HCT116 (cell line): ENCODE measurements around the gene BZW2. TPM values are rescaled to one million over a fixed set of nuclear protein-coding genes. Genes with fewer than 3 reads are reported as not detected.

Experiments
- ATAC-seq: fragments of 200-7000 bp; cut with Tn5 transposase; 2 replicates; pipeline ENCODE4 v1.9.1; 2020; ENCODE audit warnings: mild to moderate bottlenecking, moderate library complexity
- BruUV-seq: library from RNA; stranded (reverse); fragments of 400-500 nt; replicated peaks from 2 replicates; lab custom pipeline; 2021; lab: Mats Ljungman, UMichigan
- CTCF ChIA-PET: fragments of 300-600 bp; sonication (Branson Sonifier 250); formaldehyde crosslinking; loops from one replicate; lab custom pipeline; 2021; ENCODE audit warnings: antibody characterized with exemption; lab: Charles Lee
- POLR2A ChIA-PET: fragments of 300-600, 350-600 bp; sonication (Branson Sonifier 250); formaldehyde crosslinking; loops from one replicate; lab custom pipeline; 2021; ENCODE audit warnings: antibody characterized with exemption; lab: Charles Lee
- RAD21 ChIA-PET, 2 experiments: fragments of 300-600 bp; sonication (Branson Sonifier 250); formaldehyde crosslinking; loops; one replicate each; lab custom pipeline; 2023; ENCODE audit warnings: low total read pairs in 2 of 2; ENCODE audit not compliant: uncharacterized antibody in 2 of 2, unreplicated experiment in 2 of 2, low non-redundant PET in 1 of 2; lab: Charles Lee
- DNase-seq: peaks from one replicate; pipeline ENCODE4 v3.0.0-alpha.2; 2010; ENCODE audit warnings: low read depth, low spot score
- H2AFZ ChIP-seq: fragments of 200-600 bp; shearing (Covaris generic), sonication (generic); 2 replicates; pipeline ENCODE4 v1.6.1; 2017; ENCODE audit warnings: low read depth, mixed run types, mixed read lengths, antibody characterized with exemption, low read length; ENCODE audit not compliant: poor library complexity, severe bottlenecking
- H3K27ac ChIP-seq: 2 replicates; pipeline ENCODE4 v1.5.1; 2012; ENCODE audit warnings: low read depth, low read length
- H3K27me3 ChIP-seq: fragments of 200-600 bp; sonication (generic); 2 replicates; pipeline ENCODE4 v1.6.1; 2016; ENCODE audit warnings: mixed run types, low read length, mixed read lengths; ENCODE audit not compliant: insufficient read depth
- H3K36me3 ChIP-seq, 2 experiments: fragments of 200-500 bp in 1 of 2; fragments of 200-600 bp in 1 of 2; sonication (Bioruptor generic) in 1 of 2; sonication (generic) in 1 of 2; 2 replicates each; pipeline versions ENCODE4 v1.5.1 to v1.6.1; 2014 to 2016; ENCODE audit warnings: low read length in 2 of 2, inconsistent platforms in 1 of 2, mixed read lengths in 1 of 2, mixed run types in 1 of 2; ENCODE audit not compliant: insufficient read depth in 2 of 2, control insufficient read depth in 1 of 2
- H3K4me1 ChIP-seq, 2 experiments: fragments of 200-600 bp in 1 of 2; sonication (generic) in 1 of 2; 2 replicates each; pipeline versions ENCODE4 v1.5.1 to v1.6.1; 2012 to 2017; ENCODE audit warnings: low read length in 2 of 2, inconsistent platforms in 1 of 2, mild to moderate bottlenecking in 1 of 2, mixed read lengths in 1 of 2, mixed run types in 1 of 2, moderate library complexity in 1 of 2; ENCODE audit not compliant: insufficient read depth in 2 of 2, control insufficient read depth in 1 of 2
- H3K4me2 ChIP-seq: fragments of 200-600 bp; sonication (generic); 2 replicates; pipeline ENCODE4 v1.6.1; 2017; ENCODE audit warnings: mixed run types, low read length, mixed read lengths
- H3K4me3 ChIP-seq, 2 experiments: fragments of 200-600 bp in 1 of 2; sonication (generic) in 1 of 2; replicated peaks in 1 of 2; 2 replicates each; pipeline ENCODE4 v1.5.1; 2011 to 2016; ENCODE audit warnings: low read length in 2 of 2, control low read depth in 1 of 2, low read depth in 1 of 2, mild to moderate bottlenecking in 1 of 2, mixed read lengths in 1 of 2, mixed run types in 1 of 2
- H3K79me2 ChIP-seq: fragments of 200-600 bp; sonication (generic); 2 replicates; pipeline ENCODE4 v1.6.1; 2017; ENCODE audit warnings: mild to moderate bottlenecking, mixed run types, low read length, moderate library complexity, mixed read lengths; ENCODE audit not compliant: insufficient read depth
- H3K9ac ChIP-seq: fragments of 200-600 bp; sonication (generic); 2 replicates; pipeline ENCODE4 v1.6.1; 2016; ENCODE audit warnings: low read length, mixed read lengths
- H3K9me2 ChIP-seq: fragments of 200-600 bp; sonication (generic), shearing (Covaris generic); 2 replicates; pipeline ENCODE4 v1.6.1; 2017; ENCODE audit warnings: mixed run types, mild to moderate bottlenecking, moderate library complexity; ENCODE audit not compliant: insufficient read depth
- H3K9me3 ChIP-seq, 2 experiments: fragments of 200-500 bp in 1 of 2; fragments of 200-600 bp in 1 of 2; sonication (Bioruptor generic) in 1 of 2; sonication (generic) in 1 of 2; 2 replicates each; pipeline ENCODE4 v1.6.1; 2014 to 2017; ENCODE audit warnings: low read length in 2 of 2, mixed read lengths in 2 of 2, inconsistent platforms in 1 of 2, low read depth in 1 of 2, mild to moderate bottlenecking in 1 of 2, mixed run types in 1 of 2, moderate library complexity in 1 of 2; ENCODE audit not compliant: control insufficient read depth in 1 of 2, insufficient read depth in 1 of 2
- H4K20me1 ChIP-seq: fragments of 200-600 bp; sonication (generic), shearing (Covaris generic); 2 replicates; pipeline ENCODE4 v1.6.1; 2017; ENCODE audit warnings: mixed run types, mild to moderate bottlenecking, moderate library complexity; ENCODE audit not compliant: insufficient read depth
- CBX3 ChIP-seq: IDR thresholded peaks from 2 replicates; pipeline ENCODE4 v1.6.1; 2012; ENCODE audit warnings: low read depth
- EGR1 ChIP-seq: IDR thresholded peaks from 2 replicates; pipeline ENCODE4 v1.6.1; 2012; ENCODE audit warnings: low read depth
- JUND ChIP-seq: IDR thresholded peaks from 2 replicates; pipeline ENCODE4 v1.6.1; 2012
- MAX ChIP-seq: IDR thresholded peaks from 2 replicates; pipeline ENCODE4 v1.6.1; 2012
- SIN3A ChIP-seq: IDR thresholded peaks from 2 replicates; pipeline ENCODE4 v1.6.1; 2012; ENCODE audit warnings: low read depth
- SP1 ChIP-seq: IDR thresholded peaks from 2 replicates; pipeline ENCODE4 v1.6.1; 2012; ENCODE audit warnings: low read depth
- SRF ChIP-seq: IDR thresholded peaks from 2 replicates; pipeline ENCODE4 v1.6.1; 2012; ENCODE audit warnings: low read depth
- TCF7L2 ChIP-seq: IDR thresholded peaks from 2 replicates; pipeline ENCODE4 v1.7.0; 2011; ENCODE audit warnings: borderline replicate concordance, inconsistent platforms; ENCODE audit not compliant: insufficient read depth, insufficient read length; ENCODE audit errors: extremely low read depth
- YY1 ChIP-seq: IDR thresholded peaks from 2 replicates; pipeline ENCODE4 v1.6.1; 2011; ENCODE audit warnings: low read length, low read depth, moderate library complexity, mild to moderate bottlenecking; ENCODE audit not compliant: insufficient replicate concordance; ENCODE audit errors: extremely low read depth
- intact Hi-C: fragments of 100-400 bp; cut with micrococcal nuclease; formaldehyde crosslinking; loops from 2 replicates; pipeline ENCODE4 v1.10.0; 2022
- total RNA-seq: library from RNA; stranded (reverse); gene quantifications from one replicate; pipeline ENCODE4 v1.2.1, GENCODE V29; 2021; ENCODE audit not compliant: unreplicated experiment

Gene BZW2
- total RNA-seq, 1 experiment from 2014 or later = 119 TPM

DNA sequence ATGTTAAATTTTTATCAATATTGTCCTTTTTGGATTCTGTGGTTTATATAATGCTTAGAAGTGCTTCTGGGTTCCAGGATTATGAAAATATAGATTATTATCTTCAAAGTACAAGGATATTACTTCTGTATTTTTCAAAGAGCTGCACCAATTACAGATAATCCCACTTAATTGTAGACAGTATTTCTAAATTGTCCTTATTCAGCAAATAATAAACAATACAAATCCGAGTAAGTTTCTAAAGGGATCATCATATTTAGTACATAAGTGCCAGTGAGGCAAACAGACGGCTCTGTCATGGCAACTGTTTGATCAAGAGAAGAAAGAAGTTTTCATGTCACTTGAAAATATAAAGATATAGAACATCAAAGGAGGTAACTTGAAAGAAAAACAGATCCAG, 19.6 kb upstream of the BZW2 start:
- Histone ChIP-seq H3K36me3 (peaks cover 13% of the 10 kb centered on the region in 2 experiments; a peak in 2 of 4 replicates), H3K79me2 (no peaks in the 10 kb centered on the region), H3K27ac (no peak overlapping the region), H4K20me1 (no peaks in the 10 kb centered on the region), H3K9me3 (no peaks in the 10 kb centered on the region), H3K27me3 (no peaks in the 10 kb centered on the region), H3K4me1 (no peaks in the 10 kb centered on the region), H3K9me2 (no peaks in the 10 kb centered on the region), H3K9ac (no peak overlapping the region), H2AFZ (no peak overlapping the region), H3K4me3 (no peak overlapping the region), H3K4me2 (no peak overlapping the region)
- intact Hi-C loops = no loop called here
- DNase-seq = no peak
- no TSS peak for BruUV-seq
- CTCF ChIA-PET = no interaction called here
- RAD21 ChIA-PET = no interaction called here
- ATAC-seq = no peak
- POLR2A ChIA-PET = no interaction called here
- TF ChIP-seq YY1 (no peak), SRF (no peak), TCF7L2 (no peak), EGR1 (no peak), SP1 (no peak), JUND (no peak), CBX3 (no peak), MAX (no peak)

DNA sequence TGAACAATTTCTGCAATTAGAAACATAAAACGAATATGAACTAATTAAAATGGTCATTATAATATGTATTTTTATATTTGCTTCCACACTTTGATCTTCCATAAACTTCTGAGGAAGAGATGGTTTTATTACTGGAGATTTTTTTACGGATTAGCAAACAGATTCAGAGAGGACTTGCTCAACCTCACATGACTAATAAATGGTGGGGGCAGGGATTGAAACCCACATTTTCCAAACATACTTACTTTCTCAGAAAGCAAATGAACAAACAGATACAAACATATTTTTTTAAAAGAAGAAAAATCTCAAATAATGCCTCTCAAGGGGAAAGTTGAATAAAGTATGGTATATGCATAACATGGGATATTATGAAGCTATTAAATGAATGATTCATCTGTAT, 18.7 kb upstream of the BZW2 start:
- Histone ChIP-seq H3K9me3 (no peaks in the 10 kb centered on the region), H3K79me2 (no peaks in the 10 kb centered on the region), H3K4me1 (no peaks in the 10 kb centered on the region), H3K9ac (no peak overlapping the region), H3K9me2 (no peaks in the 10 kb centered on the region), H2AFZ (no peak overlapping the region), H3K36me3 (peaks cover 10 to 11% of the 10 kb centered on the region in 2 experiments; a peak in 2 of 4 replicates), H3K4me2 (no peak overlapping the region), H3K27ac (no peak overlapping the region), H3K27me3 (no peaks in the 10 kb centered on the region), H4K20me1 (no peaks in the 10 kb centered on the region), H3K4me3 (no peak overlapping the region)
- ChIA-PET CTCF (no interaction called here), POLR2A (no interaction called here), RAD21 (no interaction called here)
- intact Hi-C loops = no loop called here
- no peak for TF ChIP-seq YY1
- no peak for TF ChIP-seq SIN3A
- DNase-seq (no peak), ATAC-seq (no peak)
- BruUV-seq = no TSS peak
